Tibial nerve (tissue), 3 donors: ENCODE results near the gene RFNG.

Experiments used
- POLR2A ChIP-seq, 2 donors: fragments of 450-650 bp; IDR thresholded peaks; one replicate each; pipeline ENCODE4 v1.6.1; 2017; ENCODE audit warnings: antibody characterized with exemption in 2 of 2, mild to moderate bottlenecking in 2 of 2, moderate library complexity in 2 of 2
- TF ChIP-seq, protein P1 (sequence below), 5 experiments: fragments of 200-600 bp in 3 of 5; fragments of 450-650 bp in 2 of 5; sonication (generic) in 3 of 5; IDR thresholded peaks; one replicate each; pipeline ENCODE4 v1.5.1; 2016 to 2019; ENCODE audit warnings: antibody characterized with exemption in 5 of 5, mild to moderate bottlenecking in 3 of 5, moderate library complexity in 2 of 5

GRCh38 chr17:82049106-82049505, 2.5 kb downstream of the RFNG start:
- TF ChIP-seq, protein P1, sequence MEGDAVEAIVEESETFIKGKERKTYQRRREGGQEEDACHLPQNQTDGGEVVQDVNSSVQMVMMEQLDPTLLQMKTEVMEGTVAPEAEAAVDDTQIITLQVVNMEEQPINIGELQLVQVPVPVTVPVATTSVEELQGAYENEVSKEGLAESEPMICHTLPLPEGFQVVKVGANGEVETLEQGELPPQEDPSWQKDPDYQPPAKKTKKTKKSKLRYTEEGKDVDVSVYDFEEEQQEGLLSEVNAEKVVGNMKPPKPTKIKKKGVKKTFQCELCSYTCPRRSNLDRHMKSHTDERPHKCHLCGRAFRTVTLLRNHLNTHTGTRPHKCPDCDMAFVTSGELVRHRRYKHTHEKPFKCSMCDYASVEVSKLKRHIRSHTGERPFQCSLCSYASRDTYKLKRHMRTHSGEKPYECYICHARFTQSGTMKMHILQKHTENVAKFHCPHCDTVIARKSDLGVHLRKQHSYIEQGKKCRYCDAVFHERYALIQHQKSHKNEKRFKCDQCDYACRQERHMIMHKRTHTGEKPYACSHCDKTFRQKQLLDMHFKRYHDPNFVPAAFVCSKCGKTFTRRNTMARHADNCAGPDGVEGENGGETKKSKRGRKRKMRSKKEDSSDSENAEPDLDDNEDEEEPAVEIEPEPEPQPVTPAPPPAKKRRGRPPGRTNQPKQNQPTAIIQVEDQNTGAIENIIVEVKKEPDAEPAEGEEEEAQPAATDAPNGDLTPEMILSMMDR (IDR thresholded peaks at IDR 0.05) = no peak
- no peak for TF ChIP-seq POLR2A (IDR thresholded peaks at IDR 0.05)
